HCT116 (cell line): ENCODE data around the gene COX20. TPM values are rescaled to one million over a fixed set of nuclear protein-coding genes. Genes with fewer than 3 reads are reported as not detected.

Experiments used
- ATAC-seq: fragments of 200-7000 bp; cut with Tn5 transposase; 2 replicates; pipeline ENCODE4 v1.9.1; 2020; ENCODE audit warnings: mild to moderate bottlenecking, moderate library complexity
- BruUV-seq: library from RNA; stranded (reverse); fragments of 400-500 nt; replicated peaks from 2 replicates; lab custom pipeline; 2021; lab: Mats Ljungman, UMichigan
- CTCF ChIA-PET: fragments of 300-600 bp; sonication (Branson Sonifier 250); formaldehyde crosslinking; loops from one replicate; lab custom pipeline; 2021; ENCODE audit warnings: antibody characterized with exemption; lab: Charles Lee
- POLR2A ChIA-PET: fragments of 300-600, 350-600 bp; sonication (Branson Sonifier 250); formaldehyde crosslinking; loops from one replicate; lab custom pipeline; 2021; ENCODE audit warnings: antibody characterized with exemption; lab: Charles Lee
- RAD21 ChIA-PET, 2 experiments: fragments of 300-600 bp; sonication (Branson Sonifier 250); formaldehyde crosslinking; loops; one replicate each; lab custom pipeline; 2023; ENCODE audit warnings: low total read pairs in 2 of 2; ENCODE audit not compliant: uncharacterized antibody in 2 of 2, unreplicated experiment in 2 of 2, low non-redundant PET in 1 of 2; lab: Charles Lee
- DNase-seq: peaks from one replicate; pipeline ENCODE4 v3.0.0-alpha.2; 2010; ENCODE audit warnings: low read depth, low spot score
- H2AFZ ChIP-seq: fragments of 200-600 bp; shearing (Covaris generic), sonication (generic); 2 replicates; pipeline ENCODE4 v1.6.1; 2017; ENCODE audit warnings: low read depth, mixed run types, mixed read lengths, antibody characterized with exemption, low read length; ENCODE audit not compliant: poor library complexity, severe bottlenecking
- H3K27ac ChIP-seq: 2 replicates; pipeline ENCODE4 v1.5.1; 2012; ENCODE audit warnings: low read depth, low read length
- H3K27me3 ChIP-seq: fragments of 200-600 bp; sonication (generic); 2 replicates; pipeline ENCODE4 v1.6.1; 2016; ENCODE audit warnings: mixed run types, low read length, mixed read lengths; ENCODE audit not compliant: insufficient read depth
- H3K36me3 ChIP-seq, 2 experiments: fragments of 200-500 bp in 1 of 2; fragments of 200-600 bp in 1 of 2; sonication (Bioruptor generic) in 1 of 2; sonication (generic) in 1 of 2; 2 replicates each; pipeline versions ENCODE4 v1.5.1 to v1.6.1; 2014 to 2016; ENCODE audit warnings: low read length in 2 of 2, inconsistent platforms in 1 of 2, mixed read lengths in 1 of 2, mixed run types in 1 of 2; ENCODE audit not compliant: insufficient read depth in 2 of 2, control insufficient read depth in 1 of 2
- H3K4me1 ChIP-seq, 2 experiments: fragments of 200-600 bp in 1 of 2; sonication (generic) in 1 of 2; 2 replicates each; pipeline versions ENCODE4 v1.5.1 to v1.6.1; 2012 to 2017; ENCODE audit warnings: low read length in 2 of 2, inconsistent platforms in 1 of 2, mild to moderate bottlenecking in 1 of 2, mixed read lengths in 1 of 2, mixed run types in 1 of 2, moderate library complexity in 1 of 2; ENCODE audit not compliant: insufficient read depth in 2 of 2, control insufficient read depth in 1 of 2
- H3K4me2 ChIP-seq: fragments of 200-600 bp; sonication (generic); 2 replicates; pipeline ENCODE4 v1.6.1; 2017; ENCODE audit warnings: mixed run types, low read length, mixed read lengths
- H3K4me3 ChIP-seq, 2 experiments: fragments of 200-600 bp in 1 of 2; sonication (generic) in 1 of 2; replicated peaks in 1 of 2; 2 replicates each; pipeline ENCODE4 v1.5.1; 2011 to 2016; ENCODE audit warnings: low read length in 2 of 2, control low read depth in 1 of 2, low read depth in 1 of 2, mild to moderate bottlenecking in 1 of 2, mixed read lengths in 1 of 2, mixed run types in 1 of 2
- H3K79me2 ChIP-seq: fragments of 200-600 bp; sonication (generic); 2 replicates; pipeline ENCODE4 v1.6.1; 2017; ENCODE audit warnings: mild to moderate bottlenecking, mixed run types, low read length, moderate library complexity, mixed read lengths; ENCODE audit not compliant: insufficient read depth
- H3K9ac ChIP-seq: fragments of 200-600 bp; sonication (generic); 2 replicates; pipeline ENCODE4 v1.6.1; 2016; ENCODE audit warnings: low read length, mixed read lengths
- H3K9me2 ChIP-seq: fragments of 200-600 bp; sonication (generic), shearing (Covaris generic); 2 replicates; pipeline ENCODE4 v1.6.1; 2017; ENCODE audit warnings: mixed run types, mild to moderate bottlenecking, moderate library complexity; ENCODE audit not compliant: insufficient read depth
- H3K9me3 ChIP-seq, 2 experiments: fragments of 200-500 bp in 1 of 2; fragments of 200-600 bp in 1 of 2; sonication (Bioruptor generic) in 1 of 2; sonication (generic) in 1 of 2; 2 replicates each; pipeline ENCODE4 v1.6.1; 2014 to 2017; ENCODE audit warnings: low read length in 2 of 2, mixed read lengths in 2 of 2, inconsistent platforms in 1 of 2, low read depth in 1 of 2, mild to moderate bottlenecking in 1 of 2, mixed run types in 1 of 2, moderate library complexity in 1 of 2; ENCODE audit not compliant: control insufficient read depth in 1 of 2, insufficient read depth in 1 of 2
- H4K20me1 ChIP-seq: fragments of 200-600 bp; sonication (generic), shearing (Covaris generic); 2 replicates; pipeline ENCODE4 v1.6.1; 2017; ENCODE audit warnings: mixed run types, mild to moderate bottlenecking, moderate library complexity; ENCODE audit not compliant: insufficient read depth
- CEBPB ChIP-seq: IDR thresholded peaks from 2 replicates; pipeline ENCODE4 v1.6.1; 2012; ENCODE audit warnings: low read depth
- ELF1 ChIP-seq: IDR thresholded peaks from 2 replicates; pipeline ENCODE4 v1.6.1; 2012; ENCODE audit warnings: low read depth, borderline replicate concordance
- EZH2 ChIP-seq: fragments of 200-600 bp; sonication (generic); IDR thresholded peaks from 2 replicates; pipeline ENCODE4 v1.6.1; 2017; ENCODE audit warnings: antibody characterized with exemption, mixed run types
- EZH2phosphoT487 ChIP-seq: fragments of 200-600 bp; IDR thresholded peaks from 2 replicates; pipeline ENCODE4 v1.6.1; 2018; ENCODE audit warnings: antibody characterized with exemption, borderline replicate concordance
- FOSL1 ChIP-seq: IDR thresholded peaks from 2 replicates; pipeline ENCODE4 v1.6.1; 2012; ENCODE audit warnings: low read depth
- JUND ChIP-seq: IDR thresholded peaks from 2 replicates; pipeline ENCODE4 v1.6.1; 2012
- POLR2AphosphoS5 ChIP-seq: IDR thresholded peaks from 2 replicates; pipeline ENCODE4 v1.6.1; 2011; ENCODE audit warnings: mild to moderate bottlenecking, low read depth, low read length, moderate library complexity
- RAD21 ChIP-seq: IDR thresholded peaks from 2 replicates; pipeline ENCODE4 v1.6.1; 2012; ENCODE audit warnings: low read depth, mild to moderate bottlenecking
- SIN3A ChIP-seq: IDR thresholded peaks from 2 replicates; pipeline ENCODE4 v1.6.1; 2012; ENCODE audit warnings: low read depth
- SP1 ChIP-seq: IDR thresholded peaks from 2 replicates; pipeline ENCODE4 v1.6.1; 2012; ENCODE audit warnings: low read depth
- SRF ChIP-seq: IDR thresholded peaks from 2 replicates; pipeline ENCODE4 v1.6.1; 2012; ENCODE audit warnings: low read depth
- ZFX ChIP-seq: fragments of 450-650 bp; IDR thresholded peaks from 2 replicates; pipeline ENCODE4 v1.6.1; 2017
- ZNF274 ChIP-seq: fragments of 200-500 bp; sonication (Bioruptor generic); IDR thresholded peaks from 2 replicates; pipeline ENCODE4 v1.6.1; 2014; ENCODE audit warnings: mild to moderate bottlenecking, low read depth, low read length, inconsistent platforms
- intact Hi-C: fragments of 100-400 bp; cut with micrococcal nuclease; formaldehyde crosslinking; loops from 2 replicates; pipeline ENCODE4 v1.10.0; 2022
- total RNA-seq: library from RNA; stranded (reverse); gene quantifications from one replicate; pipeline ENCODE4 v1.2.1, GENCODE V29; 2021; ENCODE audit not compliant: unreplicated experiment
- TF ChIP-seq, protein P1 (sequence below): IDR thresholded peaks from 2 replicates; pipeline ENCODE4 v1.6.1; 2011; ENCODE audit warnings: mild to moderate bottlenecking, low read length, moderate library complexity; ENCODE audit not compliant: insufficient replicate concordance; ENCODE audit errors: extremely low read depth
- TF ChIP-seq, protein P2 (sequence below), 3 experiments: fragments of 200-600 bp in 1 of 3; sonication (generic) in 1 of 3; IDR thresholded peaks in 2 of 3; conservative IDR thresholded peaks in 1 of 3; 2 replicates each; pipeline ENCODE4 v1.5.1; 2012 to 2017; ENCODE audit warnings: low read depth in 2 of 3, low read length in 2 of 3, antibody characterized with exemption in 1 of 3, borderline replicate concordance in 1 of 3, control low read depth in 1 of 3, mild to moderate bottlenecking in 1 of 3, mixed read lengths in 1 of 3, mixed run types in 1 of 3, moderate library complexity in 1 of 3; ENCODE audit not compliant: insufficient read depth in 1 of 3
- TF ChIP-seq, protein P3 (sequence below): IDR thresholded peaks from 2 replicates; pipeline ENCODE4 v1.6.1; 2012

The COX20 gene
- total RNA-seq, 1 experiment from 2014 or later: 48.1 TPM

DNA sequence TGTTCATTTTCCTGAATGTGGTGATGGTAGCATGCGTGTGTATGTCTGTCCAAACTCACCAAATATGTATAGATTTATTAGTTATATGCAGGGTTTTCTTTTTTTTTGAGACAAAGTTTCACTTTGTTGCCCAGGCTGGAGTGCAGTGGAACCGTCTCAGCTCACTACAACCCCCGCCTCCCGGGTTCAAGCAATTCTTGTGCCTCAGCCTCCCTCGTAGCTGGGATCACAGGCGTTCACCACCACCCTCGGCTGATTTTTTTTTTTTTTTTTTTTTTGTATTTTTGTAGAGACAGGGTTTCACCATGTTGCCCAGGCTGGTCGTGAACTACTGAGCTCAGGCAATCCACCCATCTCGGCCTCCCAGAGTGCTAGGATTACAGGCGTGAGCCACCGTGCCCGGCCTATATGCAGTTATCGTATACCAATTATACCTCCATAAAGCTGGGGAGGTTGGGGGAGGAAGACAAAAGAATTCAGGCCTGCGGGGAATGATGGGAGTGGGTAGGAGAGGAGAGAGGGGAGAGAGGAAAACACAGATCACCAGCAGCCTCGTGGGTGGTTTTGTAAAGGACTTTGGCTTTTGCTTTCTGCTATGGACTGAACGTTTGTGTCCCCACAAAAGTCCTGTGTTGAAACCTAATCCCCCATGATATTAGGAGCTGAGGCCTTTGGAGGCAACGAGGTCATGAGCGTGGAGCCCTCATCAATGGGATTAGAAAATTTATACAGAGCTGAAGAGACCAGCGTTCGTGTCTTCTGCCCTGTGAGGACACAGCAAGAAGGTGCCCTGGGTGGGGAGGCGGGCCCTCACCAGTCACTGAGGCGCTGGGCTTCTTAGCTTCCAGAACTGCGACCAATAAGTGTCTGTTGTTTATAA, 33.3 kb downstream of the COX20 start:
- Histone ChIP-seq H3K9me2 (no peaks in the 10 kb centered on the region), H3K4me2 (no peak overlapping the region), H3K27ac (no peak overlapping the region), H3K27me3 (no peaks in the 10 kb centered on the region), H4K20me1 (no peaks in the 10 kb centered on the region), H3K36me3 (no peaks in the 10 kb centered on the region), H3K79me2 (peaks cover 6% of the 10 kb centered on the region), H3K4me3 (no peak overlapping the region), H3K9me3 (no peaks in the 10 kb centered on the region), H3K4me1 (peaks cover 7 to 13% of the 10 kb centered on the region in 2 experiments), H2AFZ (no peak overlapping the region), H3K9ac (no peak overlapping the region)
- CTCF ChIA-PET: no interaction called here
- BruUV-seq: no TSS peak
- RAD21 ChIA-PET: no interaction called here
- POLR2A ChIA-PET: no interaction called here
- TF ChIP-seq FOSL1 (no peak), RAD21 (no peak), ZFX (no peak)
- ATAC-seq (no peak), DNase-seq (no peak)
- intact Hi-C loops: no loop called here

DNA sequence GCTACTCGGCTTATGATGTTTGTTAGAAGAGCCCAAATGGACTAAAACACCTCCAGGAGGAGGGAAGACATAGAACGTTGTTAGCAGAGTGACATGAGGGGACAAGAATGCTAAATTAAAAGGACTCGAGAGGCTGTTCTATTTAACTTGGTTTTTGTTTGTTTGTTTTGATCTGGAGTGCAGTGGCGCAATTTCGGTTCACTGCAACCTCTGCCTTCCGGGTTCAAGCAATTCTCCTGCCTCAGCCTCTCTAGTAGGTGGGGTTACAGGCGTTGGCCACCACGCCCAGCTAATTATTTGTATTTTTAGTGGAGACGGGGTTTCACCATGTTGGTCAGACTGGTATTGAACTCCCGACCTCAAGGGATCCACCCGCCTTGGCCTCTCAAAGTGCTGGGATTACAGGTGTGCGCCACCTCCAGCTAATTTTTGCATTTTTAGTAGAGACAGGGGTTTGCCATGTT, 33.9 kb downstream of the COX20 start:
- Histone ChIP-seq H2AFZ (no peak overlapping the region), H3K27me3 (no peaks in the 10 kb centered on the region), H3K27ac (no peak overlapping the region), H3K4me3 (no peak overlapping the region), H3K4me2 (no peak overlapping the region), H3K9me3 (no peaks in the 10 kb centered on the region), H3K9ac (no peak overlapping the region), H3K36me3 (no peaks in the 10 kb centered on the region), H4K20me1 (no peaks in the 10 kb centered on the region), H3K4me1 (peaks cover 7 to 13% of the 10 kb centered on the region in 2 experiments), H3K79me2 (no peaks in the 10 kb centered on the region), H3K9me2 (no peaks in the 10 kb centered on the region)
- ChIA-PET RAD21 (no interaction called here), POLR2A (no interaction called here), CTCF (no interaction called here)
- ATAC-seq: no peak
- intact Hi-C loops: no loop called here
- BruUV-seq: no TSS peak
- DNase-seq: no peak
- TF ChIP-seq EZH2phosphoT487: no peak
- no peak for TF ChIP-seq SP1
- TF ChIP-seq ZNF274: no peak
- TF ChIP-seq EZH2: no peak
- TF ChIP-seq ELF1: no peak
- no peak for TF ChIP-seq ZFX
- no peak for TF ChIP-seq RAD21
- TF ChIP-seq FOSL1: no peak
- no peak for TF ChIP-seq SRF
- TF ChIP-seq, protein P1, sequence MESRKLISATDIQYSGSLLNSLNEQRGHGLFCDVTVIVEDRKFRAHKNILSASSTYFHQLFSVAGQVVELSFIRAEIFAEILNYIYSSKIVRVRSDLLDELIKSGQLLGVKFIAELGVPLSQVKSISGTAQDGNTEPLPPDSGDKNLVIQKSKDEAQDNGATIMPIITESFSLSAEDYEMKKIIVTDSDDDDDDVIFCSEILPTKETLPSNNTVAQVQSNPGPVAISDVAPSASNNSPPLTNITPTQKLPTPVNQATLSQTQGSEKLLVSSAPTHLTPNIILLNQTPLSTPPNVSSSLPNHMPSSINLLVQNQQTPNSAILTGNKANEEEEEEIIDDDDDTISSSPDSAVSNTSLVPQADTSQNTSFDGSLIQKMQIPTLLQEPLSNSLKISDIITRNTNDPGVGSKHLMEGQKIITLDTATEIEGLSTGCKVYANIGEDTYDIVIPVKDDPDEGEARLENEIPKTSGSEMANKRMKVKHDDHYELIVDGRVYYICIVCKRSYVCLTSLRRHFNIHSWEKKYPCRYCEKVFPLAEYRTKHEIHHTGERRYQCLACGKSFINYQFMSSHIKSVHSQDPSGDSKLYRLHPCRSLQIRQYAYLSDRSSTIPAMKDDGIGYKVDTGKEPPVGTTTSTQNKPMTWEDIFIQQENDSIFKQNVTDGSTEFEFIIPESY: no peak
- TF ChIP-seq, protein P2, sequence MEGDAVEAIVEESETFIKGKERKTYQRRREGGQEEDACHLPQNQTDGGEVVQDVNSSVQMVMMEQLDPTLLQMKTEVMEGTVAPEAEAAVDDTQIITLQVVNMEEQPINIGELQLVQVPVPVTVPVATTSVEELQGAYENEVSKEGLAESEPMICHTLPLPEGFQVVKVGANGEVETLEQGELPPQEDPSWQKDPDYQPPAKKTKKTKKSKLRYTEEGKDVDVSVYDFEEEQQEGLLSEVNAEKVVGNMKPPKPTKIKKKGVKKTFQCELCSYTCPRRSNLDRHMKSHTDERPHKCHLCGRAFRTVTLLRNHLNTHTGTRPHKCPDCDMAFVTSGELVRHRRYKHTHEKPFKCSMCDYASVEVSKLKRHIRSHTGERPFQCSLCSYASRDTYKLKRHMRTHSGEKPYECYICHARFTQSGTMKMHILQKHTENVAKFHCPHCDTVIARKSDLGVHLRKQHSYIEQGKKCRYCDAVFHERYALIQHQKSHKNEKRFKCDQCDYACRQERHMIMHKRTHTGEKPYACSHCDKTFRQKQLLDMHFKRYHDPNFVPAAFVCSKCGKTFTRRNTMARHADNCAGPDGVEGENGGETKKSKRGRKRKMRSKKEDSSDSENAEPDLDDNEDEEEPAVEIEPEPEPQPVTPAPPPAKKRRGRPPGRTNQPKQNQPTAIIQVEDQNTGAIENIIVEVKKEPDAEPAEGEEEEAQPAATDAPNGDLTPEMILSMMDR (IDR thresholded peaks at IDR 0.05 in 2 of 3, conservative IDR thresholded peaks at IDR 0.05 in 1 of 3; ENCODE audit: borderline replicate concordance in 1 of 3, insufficient read depth in 1 of 3, low read depth in 2 of 3, low read length in 2 of 3): no peak
- no peak for TF ChIP-seq CEBPB
- no peak for TF ChIP-seq JUND
- TF ChIP-seq, protein P3, sequence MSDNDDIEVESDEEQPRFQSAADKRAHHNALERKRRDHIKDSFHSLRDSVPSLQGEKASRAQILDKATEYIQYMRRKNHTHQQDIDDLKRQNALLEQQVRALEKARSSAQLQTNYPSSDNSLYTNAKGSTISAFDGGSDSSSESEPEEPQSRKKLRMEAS: no peak
- no peak for TF ChIP-seq SIN3A
- TF ChIP-seq POLR2AphosphoS5: no peak
